Osteoblast (primary cell): Measurements from ENCODE around the gene CHST5. TPM values are rescaled to one million over a fixed set of nuclear protein-coding genes. Genes with fewer than 3 reads are reported as not detected.
"Not testable (repeated sequence)": the region's sequence is repeated elsewhere in the genome, so short reads cannot be mapped to it uniquely, and the experiment has no call there.

Source experiments
- DNase-seq: peaks from one replicate; pipeline ENCODE4 v3.0.0; 2011; ENCODE audit warnings: low spot score, mixed read lengths; ENCODE audit not compliant: insufficient read length; ENCODE audit errors: missing footprints
- H2AFZ ChIP-seq: 2 replicates; pipeline ENCODE4 v1.6.0; 2011; ENCODE audit warnings: mild to moderate bottlenecking, low read length
- H3K27ac ChIP-seq: 2 replicates; pipeline ENCODE4 v1.5.1; 2011; ENCODE audit warnings: mild to moderate bottlenecking, low read depth, low read length, moderate library complexity
- H3K27me3 ChIP-seq: 2 replicates; pipeline ENCODE4 v1.6.0; 2012; ENCODE audit warnings: mild to moderate bottlenecking, control low read depth, inconsistent platforms, low read length, moderate library complexity; ENCODE audit not compliant: insufficient read depth
- H3K36me3 ChIP-seq: 2 replicates; pipeline ENCODE4 v1.5.1; 2011; ENCODE audit warnings: mild to moderate bottlenecking, low read length, control low read depth, moderate library complexity; ENCODE audit not compliant: insufficient read depth
- H3K4me1 ChIP-seq: 2 replicates; pipeline ENCODE4 v1.5.1; 2011; ENCODE audit warnings: mild to moderate bottlenecking, low read length, control low read depth, moderate library complexity; ENCODE audit not compliant: insufficient read depth
- H3K4me2 ChIP-seq: 2 replicates; pipeline ENCODE4 v1.6.0; 2011; ENCODE audit warnings: mild to moderate bottlenecking, low read length; ENCODE audit not compliant: insufficient read depth
- H3K4me3 ChIP-seq: fragments of 200-600 bp; sonication (generic); 3 replicates; pipeline ENCODE4 v1.5.1; 2012; ENCODE audit warnings: mild to moderate bottlenecking, low read length, inconsistent platforms; ENCODE audit not compliant: insufficient read depth
- H3K79me2 ChIP-seq: 2 replicates; pipeline ENCODE4 v1.6.0; 2012; ENCODE audit warnings: mild to moderate bottlenecking, low read length, control low read depth, inconsistent platforms; ENCODE audit not compliant: insufficient read depth
- H3K9me3 ChIP-seq: 2 replicates; pipeline ENCODE4 v1.5.1; 2011; ENCODE audit warnings: low read depth, low read length, control low read depth
- H4K20me1 ChIP-seq: 2 replicates; pipeline ENCODE4 v1.6.0; 2012; ENCODE audit warnings: mild to moderate bottlenecking, low read length, control low read depth; ENCODE audit not compliant: insufficient read depth
- total RNA-seq: library from RNA; depleted of rRNA; stranded (reverse); fragments of >200 nt; gene quantifications from 2 replicates; pipeline ENCODE4 v1.2.3, GENCODE V29; 2012
- TF ChIP-seq, protein P1 (sequence below): IDR thresholded peaks from 2 replicates; pipeline ENCODE4 v1.5.1; 2011; ENCODE audit warnings: mild to moderate bottlenecking, low read depth, low read length, moderate library complexity; ENCODE audit errors: extremely low read depth

Gene CHST5
- total RNA-seq, 1 donor, result not detected

DNA sequence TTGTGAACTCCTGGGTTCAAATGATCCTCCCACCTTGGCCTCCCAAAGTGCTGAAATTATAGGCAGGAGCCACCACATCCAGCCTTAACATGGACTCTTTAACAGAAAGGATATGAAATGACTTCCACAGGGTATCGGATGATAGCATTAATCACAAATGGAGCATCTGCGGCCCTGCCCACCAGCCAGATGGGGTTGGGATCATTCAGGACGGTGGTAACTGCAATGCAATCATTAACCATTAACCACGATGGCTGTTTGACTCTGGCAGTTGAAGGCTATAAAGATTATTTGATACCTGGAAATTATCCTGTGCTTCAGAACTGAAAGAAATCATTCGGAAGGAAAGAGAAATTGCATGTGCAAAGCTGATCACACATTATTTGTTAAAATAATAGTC lies 5.3 kb upstream of the CHST5 start:
- no peaks in the 10 kb centered on the region for H3K79me2 ChIP-seq
- no peak overlapping the region for H3K4me2 ChIP-seq

DNA sequence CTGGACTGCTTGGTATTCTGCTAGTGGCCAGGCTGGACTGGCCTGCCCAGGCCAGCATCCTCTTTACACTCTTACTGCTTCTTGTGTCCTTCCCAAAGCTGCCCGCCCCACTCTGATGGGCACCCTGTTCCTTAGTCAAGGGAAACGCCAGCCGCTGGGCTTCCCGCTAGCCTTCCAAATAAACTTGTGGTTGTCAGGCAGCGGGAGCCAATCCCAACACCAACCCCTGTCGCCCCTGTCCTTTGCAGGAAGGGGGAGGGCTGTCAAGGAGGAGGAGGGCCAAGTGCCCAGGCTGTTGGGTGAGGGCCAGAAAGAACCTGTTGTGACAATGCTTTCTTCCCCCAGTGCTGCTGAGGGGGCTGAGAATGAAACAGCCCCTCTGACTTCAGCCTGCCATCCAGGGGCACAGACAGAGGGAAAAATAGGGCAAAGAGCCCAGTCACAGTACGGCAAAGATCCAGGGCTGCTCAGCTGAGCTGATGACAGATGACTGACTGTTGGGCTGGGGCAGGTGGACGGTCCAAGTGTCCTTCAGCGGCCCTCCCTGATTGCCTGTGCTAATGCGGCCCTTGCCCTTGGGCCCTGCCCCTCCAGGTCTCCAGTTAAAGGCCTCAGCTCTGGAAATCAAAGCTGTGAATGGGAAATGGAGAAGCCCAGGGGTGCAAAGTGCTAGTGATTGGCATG lies 3.1 kb upstream of the CHST5 start:
- H3K79me2 ChIP-seq, H3K27ac ChIP-seq, DNase-seq, H2AFZ ChIP-seq, H3K4me3 ChIP-seq, H3K9me3 ChIP-seq, H3K4me1 ChIP-seq, H3K36me3 ChIP-seq, H3K4me2 ChIP-seq, H4K20me1 ChIP-seq: not testable (repeated sequence)
- H3K27me3 ChIP-seq, result peaks cover 11% of the 10 kb centered on the region

More for the DNA sequence above, 5.3 kb upstream of the CHST5 start:
- H4K20me1 ChIP-seq, result no peaks in the 10 kb centered on the region
- no peaks in the 10 kb centered on the region for H3K27me3 ChIP-seq
- no peaks in the 10 kb centered on the region for H3K9me3 ChIP-seq
- H3K4me3 ChIP-seq, result no peak overlapping the region
- TF ChIP-seq, protein P1, sequence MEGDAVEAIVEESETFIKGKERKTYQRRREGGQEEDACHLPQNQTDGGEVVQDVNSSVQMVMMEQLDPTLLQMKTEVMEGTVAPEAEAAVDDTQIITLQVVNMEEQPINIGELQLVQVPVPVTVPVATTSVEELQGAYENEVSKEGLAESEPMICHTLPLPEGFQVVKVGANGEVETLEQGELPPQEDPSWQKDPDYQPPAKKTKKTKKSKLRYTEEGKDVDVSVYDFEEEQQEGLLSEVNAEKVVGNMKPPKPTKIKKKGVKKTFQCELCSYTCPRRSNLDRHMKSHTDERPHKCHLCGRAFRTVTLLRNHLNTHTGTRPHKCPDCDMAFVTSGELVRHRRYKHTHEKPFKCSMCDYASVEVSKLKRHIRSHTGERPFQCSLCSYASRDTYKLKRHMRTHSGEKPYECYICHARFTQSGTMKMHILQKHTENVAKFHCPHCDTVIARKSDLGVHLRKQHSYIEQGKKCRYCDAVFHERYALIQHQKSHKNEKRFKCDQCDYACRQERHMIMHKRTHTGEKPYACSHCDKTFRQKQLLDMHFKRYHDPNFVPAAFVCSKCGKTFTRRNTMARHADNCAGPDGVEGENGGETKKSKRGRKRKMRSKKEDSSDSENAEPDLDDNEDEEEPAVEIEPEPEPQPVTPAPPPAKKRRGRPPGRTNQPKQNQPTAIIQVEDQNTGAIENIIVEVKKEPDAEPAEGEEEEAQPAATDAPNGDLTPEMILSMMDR, result no peak
- H2AFZ ChIP-seq, result no peak overlapping the region
- no peaks in the 10 kb centered on the region for H3K4me1 ChIP-seq
- no peak overlapping the region for H3K27ac ChIP-seq
- H3K36me3 ChIP-seq, result peaks cover 3% of the 10 kb centered on the region
- DNase-seq, result no peak

DNA sequence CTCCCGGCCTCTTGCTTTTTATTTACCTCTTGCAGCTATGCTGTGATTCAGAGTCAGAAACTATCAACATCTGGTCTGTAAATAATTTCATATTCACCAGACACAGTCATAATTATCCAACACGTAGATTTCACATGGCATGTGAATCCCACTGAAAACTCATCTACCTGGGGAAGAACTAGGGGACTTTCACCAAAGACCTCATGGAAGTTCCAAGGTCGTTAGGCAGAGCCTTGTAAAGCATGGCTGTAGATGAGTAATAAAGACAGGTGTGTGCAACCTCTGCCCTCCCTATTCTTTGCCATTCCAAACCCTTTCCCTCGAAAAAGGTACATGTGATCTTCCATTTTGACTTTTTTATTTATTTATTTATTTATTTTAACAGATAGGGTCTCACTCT lies 1.9 kb upstream of the CHST5 start:
- no peaks in the 10 kb centered on the region for H3K79me2 ChIP-seq
- no peaks in the 10 kb centered on the region for H3K9me3 ChIP-seq
- no peaks in the 10 kb centered on the region for H3K36me3 ChIP-seq
- DNase-seq, result peak; percentile 9
- H2AFZ ChIP-seq, result no peak overlapping the region
- H3K4me3 ChIP-seq, result no peak overlapping the region
- H3K27ac ChIP-seq, result no peak overlapping the region
- H3K27me3 ChIP-seq, result peaks cover 11% of the 10 kb centered on the region
- TF ChIP-seq, protein P1, result no peak
- H3K4me1 ChIP-seq, result no peaks in the 10 kb centered on the region
- no peaks in the 10 kb centered on the region for H4K20me1 ChIP-seq
- H3K4me2 ChIP-seq, result no peak overlapping the region

DNA sequence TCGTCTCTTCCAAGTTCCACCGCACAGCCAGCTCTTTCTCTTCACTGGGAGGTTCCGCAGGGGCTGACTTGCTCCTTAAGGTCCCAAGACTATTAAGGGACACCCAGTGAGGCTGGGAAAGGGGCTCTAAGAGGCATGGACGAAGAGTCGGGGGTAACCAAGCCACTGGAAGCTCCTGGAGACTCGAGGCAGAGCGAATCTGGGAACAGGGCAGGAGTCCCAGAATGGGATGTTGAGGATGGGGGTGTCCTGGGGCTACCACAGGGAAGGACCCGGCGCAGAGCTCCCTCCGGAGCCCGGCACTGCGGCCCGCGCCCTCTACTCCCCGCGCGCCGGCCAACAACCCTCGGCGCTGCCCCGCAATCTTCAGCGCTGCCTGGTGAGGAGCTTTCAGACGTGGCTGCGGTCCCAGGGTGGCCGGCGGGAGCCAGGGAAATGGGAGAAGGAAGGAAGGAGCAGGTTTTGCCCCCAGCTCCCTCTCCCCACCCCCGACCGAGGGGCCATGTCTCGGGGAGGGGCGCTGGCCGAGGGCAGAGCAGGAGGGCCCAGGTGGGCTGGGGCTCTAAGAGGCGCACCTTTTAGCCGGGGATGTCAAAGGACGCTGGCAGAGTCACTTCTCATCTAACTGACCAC lies 581 bp downstream of the CHST5 start:
- DNase-seq, result peak; percentile 51
- Histone ChIP-seq H2AFZ (no peak overlapping the region), H3K4me2 (no peak overlapping the region), H3K9me3 (no peaks in the 10 kb centered on the region), H3K27ac (no peak overlapping the region), H3K27me3 (peaks cover 11% of the 10 kb centered on the region), H3K4me1 (no peaks in the 10 kb centered on the region), H4K20me1 (no peaks in the 10 kb centered on the region), H3K79me2 (no peaks in the 10 kb centered on the region), H3K36me3 (no peaks in the 10 kb centered on the region), H3K4me3 (no peak overlapping the region)
- TF ChIP-seq, protein P1, result no peak
